ENCODE measurements around the gene NFATC1.

NFATC1 gene

DNA sequence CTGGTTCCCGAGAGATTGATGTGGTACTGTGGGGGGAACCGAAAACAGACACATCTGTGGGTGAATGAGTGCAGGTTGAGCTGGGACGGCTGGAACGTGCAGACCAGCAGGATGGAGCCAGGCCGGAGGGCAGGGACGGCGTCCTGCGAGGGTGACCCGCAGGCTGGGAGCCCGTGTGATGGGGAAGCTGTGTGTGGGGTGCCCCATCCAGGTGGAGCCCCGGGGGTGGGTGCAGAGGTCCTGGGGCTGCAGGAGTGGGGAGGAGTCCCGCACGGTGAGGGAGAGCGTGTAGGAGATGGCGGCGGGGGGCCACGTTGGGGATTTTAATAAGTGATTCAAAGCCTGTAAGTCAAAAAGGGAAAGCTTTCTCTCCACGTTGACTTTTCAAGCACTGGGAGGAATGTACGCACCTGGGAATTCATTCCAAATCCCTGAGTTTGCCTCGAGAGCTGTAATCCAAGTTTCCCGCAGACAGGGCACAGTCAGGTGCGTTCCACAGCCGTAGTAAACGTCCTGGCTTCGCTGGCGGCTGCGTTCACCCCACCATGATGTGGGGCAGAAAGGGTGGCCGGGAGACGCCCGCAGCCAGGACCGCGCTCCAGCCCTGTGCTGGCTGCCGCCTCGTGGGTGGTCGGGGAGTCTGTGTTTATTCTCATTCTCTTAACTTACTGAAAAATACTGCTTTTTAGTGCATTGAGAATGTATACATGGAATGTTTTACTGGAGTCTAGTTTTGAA lies 54.0 kb downstream of the NFATC1 start:
- in situ Hi-C loops (cut with MboI; ENCODE audit: low pct_unique_long_range_greater_than_20kb, low sequenced_read_pairs), result no loop called here

DNA sequence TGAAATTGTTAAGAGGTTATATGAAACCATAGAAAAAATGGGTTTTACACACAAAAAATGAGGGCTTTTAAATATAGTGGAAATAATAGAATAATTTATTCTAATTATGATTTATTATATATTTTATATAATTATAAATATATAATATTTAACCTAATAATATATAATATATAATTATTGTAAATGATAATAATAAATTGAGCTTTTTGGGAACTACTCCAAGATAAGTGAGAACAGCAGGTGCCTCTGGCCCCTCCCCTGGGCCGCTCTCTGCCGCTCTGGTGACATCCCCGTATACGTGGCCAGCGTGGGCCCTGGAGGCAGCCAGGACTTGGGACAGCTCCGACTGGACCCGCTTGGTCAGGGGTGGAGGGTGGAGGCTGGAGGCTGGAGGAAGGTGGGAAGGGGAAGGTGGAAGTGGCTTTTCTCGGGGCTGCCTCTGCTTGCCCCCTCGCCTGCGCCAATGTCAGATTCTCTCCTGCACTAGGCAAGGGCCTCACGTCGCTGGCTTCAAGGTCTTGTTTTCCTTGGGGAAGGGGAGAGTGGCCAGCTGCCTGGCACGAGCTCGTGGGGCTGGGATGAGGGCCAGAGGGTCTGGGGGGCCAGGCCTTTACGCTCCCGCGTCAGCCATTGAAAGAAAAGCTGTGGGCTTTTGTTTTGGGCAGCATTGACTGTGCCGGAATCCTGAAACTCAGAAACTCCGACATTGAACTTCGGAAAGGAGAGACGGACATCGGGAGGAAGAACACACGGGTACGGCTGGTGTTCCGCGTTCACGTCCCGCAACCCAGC lies 54.8 kb downstream of the NFATC1 start:
- no peak for DNase-seq
- in situ Hi-C loops (cut with MboI; ENCODE audit: low pct_unique_long_range_greater_than_20kb, low sequenced_read_pairs), result no loop called here

More for the DNA sequence above, 54.0 kb downstream of the NFATC1 start:
- DNase-seq, result no peak

DNA sequence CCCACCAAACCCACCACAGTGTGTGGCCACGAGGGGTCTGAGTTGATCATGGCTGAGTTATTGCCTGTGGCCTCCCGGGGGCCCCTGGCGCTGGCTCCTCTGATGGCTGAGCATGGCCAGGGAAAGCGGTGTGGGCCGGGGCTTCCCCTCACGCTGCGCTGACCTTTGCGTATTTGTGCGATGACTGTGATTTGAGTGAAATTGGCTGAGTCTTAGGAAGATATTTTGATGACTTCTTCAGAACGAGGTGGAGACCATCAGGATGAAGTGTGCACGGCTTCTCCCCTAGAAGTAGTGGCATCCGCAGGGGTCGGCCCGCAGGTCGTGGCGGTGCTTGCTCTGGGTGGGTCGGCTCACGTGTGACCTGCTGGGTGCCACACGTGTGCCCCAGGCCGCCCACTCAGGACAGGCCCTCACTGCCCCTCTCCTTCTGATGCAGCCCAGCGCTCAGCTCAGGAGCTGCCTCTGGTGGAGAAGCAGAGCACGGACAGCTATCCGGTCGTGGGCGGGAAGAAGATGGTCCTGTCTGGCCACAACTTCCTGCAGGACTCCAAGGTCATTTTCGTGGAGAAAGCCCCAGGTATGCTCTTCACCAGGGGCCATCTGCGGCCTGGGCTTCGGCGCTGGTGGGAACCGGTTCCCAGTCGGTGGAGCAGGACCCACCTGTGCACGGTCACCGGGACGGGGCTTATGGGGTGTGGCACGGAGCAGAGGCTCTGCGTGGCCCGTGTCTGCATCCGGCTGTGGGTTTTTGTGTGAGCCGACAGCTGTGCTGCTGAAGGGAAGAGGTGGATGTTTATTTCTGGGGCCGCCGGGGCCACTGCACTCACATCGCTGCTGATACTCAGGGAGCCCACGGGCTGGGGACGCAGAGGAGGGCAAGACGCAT lies 55.8 kb downstream of the NFATC1 start:
- in situ Hi-C loops (cut with MboI; ENCODE audit: low pct_unique_long_range_greater_than_20kb, low sequenced_read_pairs), result no loop called here
- no peak for DNase-seq

DNA sequence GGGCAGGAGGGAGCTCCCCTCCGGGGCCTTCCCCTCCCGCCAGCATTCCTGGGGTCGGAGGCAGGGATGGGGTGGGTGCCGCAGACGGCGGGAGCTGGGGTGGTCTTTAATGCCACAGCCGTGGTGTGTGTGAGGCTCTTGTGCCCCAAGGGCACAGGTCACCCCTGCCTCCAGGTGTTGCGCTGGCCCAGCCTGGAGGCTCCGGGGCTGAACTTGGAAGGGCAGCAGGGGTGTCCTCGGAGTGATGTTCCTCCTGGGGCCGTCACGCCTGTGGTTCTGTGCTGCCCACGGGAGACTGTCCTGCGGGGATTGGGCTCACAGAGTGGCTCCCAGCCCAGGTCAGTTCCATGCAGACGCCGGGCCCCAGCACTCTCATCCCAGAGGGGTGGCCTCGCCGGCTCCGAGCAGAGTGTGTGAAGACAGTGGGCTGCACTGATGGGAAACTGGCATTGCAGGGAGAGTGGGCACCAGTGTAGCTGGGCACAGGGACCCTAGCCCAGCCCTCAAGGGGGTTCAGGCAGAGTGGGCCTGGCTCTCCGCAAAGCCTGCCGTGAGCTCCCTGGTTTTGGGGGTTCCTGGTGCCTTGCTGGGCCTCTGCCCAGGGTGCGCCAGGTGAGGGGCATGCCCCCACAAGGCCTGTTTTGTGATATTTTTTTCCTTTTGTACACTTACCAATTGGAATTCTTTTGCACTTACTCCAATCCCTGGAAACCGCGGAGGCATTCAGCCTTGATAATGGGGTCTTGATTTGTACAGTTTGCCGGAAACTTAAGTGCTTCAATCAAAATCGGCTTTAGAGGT lies 56.7 kb downstream of the NFATC1 start:
- no peak for DNase-seq
- in situ Hi-C loops (cut with MboI; ENCODE audit: low pct_unique_long_range_greater_than_20kb, low sequenced_read_pairs), result no loop called here

DNA sequence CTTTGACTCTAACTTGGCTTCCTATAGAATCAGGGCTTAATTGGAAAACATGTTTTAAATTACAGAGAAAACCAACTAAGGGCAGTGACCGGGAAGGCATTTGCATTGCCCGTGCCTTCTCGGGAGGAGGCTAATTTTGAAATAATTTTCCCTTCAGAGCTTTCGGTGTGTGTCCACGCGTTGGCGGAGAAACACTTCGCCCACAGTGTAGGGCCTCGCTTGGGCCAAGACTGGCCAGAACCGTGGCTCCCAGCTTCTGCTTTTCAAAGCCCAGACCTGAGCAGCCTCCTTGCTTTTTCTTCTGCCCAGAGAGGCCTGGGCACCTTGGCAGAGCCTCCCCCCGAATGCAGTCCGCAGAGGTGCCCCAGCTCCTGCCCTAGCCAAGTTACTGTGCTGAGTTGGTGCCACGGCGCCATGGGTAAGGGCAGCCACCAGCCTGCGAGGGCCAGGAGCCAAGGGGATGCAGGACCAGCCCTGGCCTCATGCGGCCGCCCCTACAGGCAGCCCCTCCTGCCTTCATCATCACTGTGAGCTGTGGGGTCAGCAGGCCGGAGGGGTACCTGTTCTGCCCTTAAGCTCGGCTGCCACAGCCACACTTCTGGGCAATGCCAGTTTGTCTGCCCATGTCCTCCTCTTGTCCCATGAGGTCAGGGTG lies 57.4 kb downstream of the NFATC1 start:
- no peak for DNase-seq
- in situ Hi-C loops (cut with MboI; ENCODE audit: low pct_unique_long_range_greater_than_20kb, low sequenced_read_pairs), result no loop called here

DNA sequence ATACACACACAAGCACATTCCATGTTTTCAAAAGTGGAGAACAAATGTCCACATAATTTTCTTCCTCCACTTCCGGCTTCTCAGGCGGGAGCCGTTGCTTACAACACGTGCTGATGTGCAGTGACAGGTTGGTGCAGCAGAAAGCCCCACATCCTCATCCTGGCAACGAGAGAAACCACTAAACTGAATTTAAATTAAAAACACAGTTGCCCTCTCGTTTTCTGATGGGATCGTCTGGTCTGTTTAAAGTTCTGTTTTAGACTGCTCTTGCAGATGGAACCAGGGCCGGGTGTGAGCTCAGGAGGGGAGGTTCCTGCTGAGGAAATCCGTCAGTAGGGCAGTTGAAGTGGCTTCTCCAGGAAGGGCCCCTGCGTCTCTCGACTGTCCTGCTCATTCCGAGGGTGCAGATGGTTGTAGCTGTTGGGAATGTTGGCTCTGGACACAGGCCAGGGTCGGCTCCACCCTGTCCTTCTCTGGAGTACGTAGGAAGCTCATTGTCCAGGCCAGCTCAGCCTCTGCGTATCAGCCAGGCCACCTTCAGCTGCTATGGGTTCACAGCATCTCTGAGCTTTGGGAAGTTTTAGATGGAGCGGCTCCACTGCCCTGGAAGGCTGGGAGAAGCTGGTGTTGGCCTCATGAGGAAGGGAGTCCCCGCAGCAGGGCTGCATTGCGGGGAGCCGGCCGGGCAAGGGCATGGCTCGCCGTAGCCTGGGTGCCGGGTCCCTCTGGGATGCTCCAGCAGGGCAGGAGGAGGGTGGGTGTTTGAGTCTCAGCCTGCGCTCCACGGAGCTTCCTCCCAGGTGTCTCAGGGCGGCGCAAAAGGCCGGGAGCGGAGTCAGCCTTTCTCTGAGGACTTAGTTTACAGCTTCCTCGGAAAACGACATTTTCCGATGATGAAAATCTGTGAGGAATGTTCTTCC lies 58.3 kb downstream of the NFATC1 start:
- no peak for DNase-seq
- in situ Hi-C loops (cut with MboI; ENCODE audit: low pct_unique_long_range_greater_than_20kb, low sequenced_read_pairs), result no loop called here

DNA sequence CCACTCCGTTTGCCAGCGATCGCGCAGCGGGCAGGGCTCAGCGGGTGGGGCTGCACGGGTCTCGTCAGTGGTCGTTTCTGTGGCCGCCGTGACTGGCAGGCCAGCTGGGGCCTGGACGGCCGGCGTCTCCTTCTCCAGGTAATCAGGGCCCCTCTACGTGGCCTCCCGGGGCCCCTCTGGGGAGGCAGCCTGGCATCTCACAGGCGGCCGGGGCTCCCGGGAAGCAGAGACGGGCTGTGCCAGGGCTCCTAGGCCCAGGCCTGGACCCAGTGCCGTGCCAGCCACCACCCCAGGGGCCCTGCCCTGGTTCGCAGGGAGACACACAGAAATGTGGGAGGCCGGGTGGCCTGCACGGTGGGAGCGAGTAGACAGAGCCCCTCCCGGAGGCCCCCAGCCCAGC lies 59.5 kb downstream of the NFATC1 start:
- in situ Hi-C loops (cut with MboI; ENCODE audit: low pct_unique_long_range_greater_than_20kb, low sequenced_read_pairs), result no loop called here

DNA sequence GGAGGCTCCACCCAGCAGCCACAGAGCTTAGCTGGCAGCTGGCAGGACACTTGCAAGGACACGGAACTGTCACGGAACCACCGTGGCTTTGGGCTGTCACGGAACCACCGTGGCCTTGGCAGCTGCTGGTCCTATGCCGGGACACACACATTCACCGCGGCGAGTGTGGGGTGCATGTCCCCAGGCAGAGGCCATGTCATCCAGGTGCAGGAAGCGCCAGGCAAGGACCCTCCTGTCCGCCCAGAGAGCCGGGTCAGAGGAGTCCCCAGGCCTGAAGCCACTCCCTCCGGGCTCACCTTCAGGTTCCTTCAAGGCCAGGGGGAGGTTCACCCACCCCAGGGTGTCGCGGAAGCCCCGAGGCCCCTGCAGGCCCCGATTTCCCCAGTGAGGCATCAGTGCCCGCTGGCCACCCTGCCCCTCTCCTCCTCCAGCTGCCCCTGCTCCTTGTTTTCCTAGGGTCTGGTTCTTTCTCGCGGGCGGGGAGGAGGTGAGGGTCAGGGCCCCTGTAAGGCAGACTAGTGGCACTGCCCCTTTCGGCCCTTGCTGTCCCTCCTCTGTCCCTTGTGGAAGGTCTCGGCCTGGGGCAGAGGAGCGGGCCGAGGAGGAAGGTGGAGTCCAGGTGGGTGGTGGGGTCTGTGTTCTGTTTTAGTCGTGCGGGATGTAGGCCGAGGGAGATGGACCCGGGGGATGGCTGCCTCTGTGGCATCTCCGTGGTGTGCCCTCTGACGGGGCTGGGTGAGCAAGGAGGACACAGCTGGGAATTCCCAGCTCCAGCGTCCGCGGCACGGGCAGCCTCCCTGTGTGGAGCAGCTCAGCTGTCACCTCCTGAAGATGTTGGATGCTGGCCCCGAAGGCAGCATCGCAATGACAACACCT lies 60.6 kb downstream of the NFATC1 start:
- in situ Hi-C loops (cut with MboI; ENCODE audit: low pct_unique_long_range_greater_than_20kb, low sequenced_read_pairs), result no loop called here
- no peak for DNase-seq

More for the DNA sequence above, 59.5 kb downstream of the NFATC1 start:
- DNase-seq, result no peak

DNA sequence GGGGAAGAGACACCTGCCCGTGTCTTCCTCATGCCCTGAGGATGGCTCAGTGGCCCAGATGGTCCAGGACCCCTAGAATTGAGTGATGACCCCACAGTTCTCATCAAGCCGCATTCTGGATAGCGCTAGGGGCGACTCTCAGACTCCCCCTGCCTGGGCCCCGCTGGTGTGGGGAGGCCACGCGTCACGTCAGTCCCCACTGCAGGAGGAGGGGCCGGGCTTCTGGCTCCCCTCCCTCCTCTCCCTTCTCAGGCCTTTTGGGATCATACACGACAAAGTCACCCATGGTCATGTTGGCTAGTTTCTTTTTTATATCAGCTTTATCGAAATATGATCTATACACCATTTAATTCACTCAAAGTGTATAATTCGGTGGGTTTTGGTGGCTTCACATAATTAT lies 61.5 kb downstream of the NFATC1 start:
- in situ Hi-C loops (cut with MboI; ENCODE audit: low pct_unique_long_range_greater_than_20kb, low sequenced_read_pairs), result no loop called here
- DNase-seq, result no peak

DNA sequence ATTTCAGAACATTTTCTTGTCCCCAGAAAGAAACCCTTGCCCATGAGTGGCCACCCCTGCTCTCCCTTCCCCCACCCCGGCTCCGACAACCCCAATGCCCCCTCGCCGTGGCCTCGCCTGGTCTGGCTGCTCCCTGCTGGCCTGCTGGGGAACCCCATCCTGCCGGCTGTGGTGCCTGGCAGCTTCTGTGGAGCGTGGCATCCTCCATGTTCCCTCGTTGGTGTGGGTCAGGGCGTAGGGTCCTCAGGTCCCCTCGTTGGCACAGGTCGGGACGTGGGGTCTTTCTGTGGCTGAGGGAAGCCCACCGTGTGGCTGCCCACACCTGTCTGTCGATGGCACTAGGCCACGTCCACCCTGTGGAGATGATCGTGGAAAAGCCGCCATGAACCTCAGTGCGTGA lies 61.9 kb downstream of the NFATC1 start:
- DNase-seq, result no peak
- in situ Hi-C loops (cut with MboI; ENCODE audit: low pct_unique_long_range_greater_than_20kb, low sequenced_read_pairs), result no loop called here

DNA sequence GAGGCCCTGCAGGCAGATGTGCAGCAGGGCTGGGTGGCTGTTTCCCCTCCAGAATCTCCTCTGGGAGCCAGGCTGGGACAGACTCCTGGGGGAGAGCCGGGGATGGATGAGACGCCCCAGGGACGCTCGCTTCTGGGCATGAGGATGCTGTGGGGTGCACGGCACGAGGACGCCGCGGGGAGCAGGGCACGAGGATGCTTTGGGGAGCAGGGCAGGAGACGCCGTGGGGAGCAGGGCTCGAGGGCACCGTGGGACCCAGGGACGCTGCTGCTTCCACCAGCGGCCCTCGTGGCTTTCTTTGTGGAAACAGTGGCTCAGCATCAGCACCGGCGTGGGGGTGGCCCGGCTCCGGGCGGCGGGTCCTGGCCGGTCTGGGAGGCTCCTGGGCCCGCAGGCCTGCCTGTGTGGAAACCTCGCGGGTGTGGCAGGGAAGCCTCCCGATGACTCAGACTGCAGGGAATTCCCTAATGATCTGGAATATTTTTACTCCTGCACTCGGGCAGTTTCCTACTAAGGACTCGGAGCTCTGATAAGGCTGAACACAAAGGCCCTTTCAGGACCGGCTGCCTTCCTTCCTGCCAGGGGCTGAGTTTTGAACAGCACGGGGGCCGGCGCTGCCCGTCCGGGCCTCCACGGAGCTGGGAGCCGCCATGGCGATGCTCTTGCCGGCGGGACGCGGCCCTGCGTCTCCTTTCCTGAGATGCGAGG lies 62.6 kb downstream of the NFATC1 start:
- in situ Hi-C loops (cut with MboI; ENCODE audit: low pct_unique_long_range_greater_than_20kb, low sequenced_read_pairs), result no loop called here
- DNase-seq, result no peak

DNA sequence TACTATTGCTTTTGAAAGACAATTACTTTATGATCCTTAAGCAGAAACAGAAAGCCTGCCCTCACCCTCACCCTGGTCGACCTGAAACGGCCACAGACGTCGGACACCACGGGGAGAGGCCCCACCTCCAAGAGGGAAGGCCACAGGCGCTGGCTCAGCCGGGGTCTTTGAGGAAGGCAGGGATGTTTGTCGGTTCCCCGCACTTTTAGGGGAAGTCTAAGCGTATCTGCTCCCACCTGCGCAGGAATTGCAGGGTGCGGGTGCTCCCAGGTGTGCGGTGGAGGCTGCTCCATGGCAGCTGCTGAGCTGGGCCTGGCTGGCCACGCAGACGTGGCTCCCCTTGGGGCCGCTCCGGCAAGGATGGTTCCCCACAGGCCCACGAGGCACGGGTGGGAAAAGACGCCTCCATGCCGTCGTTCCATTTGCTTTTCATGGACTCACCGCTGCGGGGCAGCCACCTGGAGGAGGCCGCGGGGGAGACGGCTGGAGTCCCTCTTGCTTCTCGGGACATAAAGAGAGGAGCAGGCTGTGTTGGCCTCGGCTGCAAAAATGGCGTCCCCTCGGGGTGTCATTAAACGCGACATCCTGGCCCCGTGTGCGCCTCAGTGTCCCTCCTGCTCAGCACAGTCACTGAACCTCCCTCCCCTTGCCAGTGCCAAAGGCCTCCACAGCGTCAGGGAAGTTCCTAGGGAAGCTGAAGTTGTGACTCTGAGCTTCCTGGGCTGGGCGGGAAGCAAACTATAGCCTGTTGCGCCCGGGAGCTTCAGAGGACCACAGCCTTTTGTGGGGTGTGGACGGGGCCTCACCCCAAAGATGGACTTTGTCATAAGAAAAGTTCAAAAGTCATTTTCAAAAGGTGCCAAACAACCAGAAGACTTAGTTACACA lies 63.4 kb downstream of the NFATC1 start:
- in situ Hi-C loops (cut with MboI; ENCODE audit: low pct_unique_long_range_greater_than_20kb, low sequenced_read_pairs), result no loop called here
- DNase-seq, result no peak

DNA sequence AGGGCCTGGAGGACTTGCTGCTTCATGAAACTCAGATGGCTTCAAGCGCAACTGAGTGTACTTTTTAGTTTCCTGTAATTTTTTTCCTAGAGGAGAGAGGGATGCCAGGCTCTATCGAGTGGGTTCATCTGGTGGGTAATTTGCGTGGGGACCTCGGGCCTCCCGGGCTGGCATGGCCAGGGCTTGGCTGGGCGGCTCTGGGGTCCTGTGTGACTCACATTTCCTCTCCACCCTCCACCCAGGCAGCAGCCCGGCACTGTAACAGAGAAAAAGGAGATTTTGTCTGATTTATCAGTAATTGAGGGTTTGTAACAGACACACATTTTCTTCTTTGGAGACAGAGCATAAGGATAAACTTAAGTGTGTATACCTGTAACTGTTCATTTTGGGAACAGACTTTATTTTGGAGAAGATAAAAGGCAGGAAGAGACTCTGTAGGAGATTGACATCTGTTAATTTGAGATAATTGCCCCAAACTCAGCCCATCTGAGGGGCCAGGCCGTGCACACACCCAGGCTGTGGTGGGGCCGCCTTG lies 64.3 kb downstream of the NFATC1 start:
- in situ Hi-C loops (cut with MboI; ENCODE audit: low pct_unique_long_range_greater_than_20kb, low sequenced_read_pairs), result no loop called here
- DNase-seq, result peak; percentile 26

DNA sequence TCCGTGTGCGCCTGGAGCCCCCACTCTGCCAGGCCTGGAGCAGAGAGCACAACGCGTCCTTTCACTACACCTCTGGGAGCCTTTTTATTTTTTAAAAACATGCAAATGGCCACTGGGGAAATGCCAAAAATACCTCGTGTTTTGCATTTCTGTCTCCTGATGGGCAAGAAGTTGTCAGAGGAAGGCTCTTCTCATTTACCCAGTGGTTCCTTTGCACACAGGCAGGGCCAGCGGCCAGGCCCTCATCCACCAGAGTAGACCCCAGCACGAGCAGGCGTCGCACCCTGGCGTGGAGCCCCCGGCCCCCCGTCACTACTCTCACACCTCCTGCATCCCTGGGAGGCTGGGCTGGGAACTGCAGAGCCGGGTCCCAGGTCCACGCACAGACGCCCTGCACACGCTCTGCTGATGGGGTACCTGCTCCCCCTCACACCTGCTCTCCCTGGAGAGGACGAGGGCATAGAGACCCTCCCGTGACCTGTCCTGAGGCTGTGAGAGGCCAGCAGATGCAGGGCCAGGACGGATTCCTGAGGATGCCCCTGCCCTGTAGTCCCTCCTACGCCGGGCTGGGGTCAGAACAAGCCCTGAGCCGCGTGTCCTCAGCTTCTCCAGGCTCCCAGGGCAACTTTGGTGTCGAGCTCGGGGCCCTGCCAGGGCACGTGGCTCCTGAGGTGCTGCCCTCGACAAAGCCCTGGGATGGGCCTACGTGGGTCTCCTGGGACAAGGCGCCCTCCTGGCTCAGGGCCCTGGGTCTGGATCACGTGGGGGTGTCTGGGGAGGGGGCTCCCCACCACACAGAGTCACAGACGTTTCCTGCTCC lies 65.0 kb downstream of the NFATC1 start:
- in situ Hi-C loops (cut with MboI; ENCODE audit: low pct_unique_long_range_greater_than_20kb, low sequenced_read_pairs), result no loop called here
- DNase-seq, result no peak
